ENCODE data around the gene TCF12. TPM values are rescaled to one million over a fixed set of nuclear protein-coding genes. Genes with fewer than 3 reads are reported as not detected.

The TCF12 gene
- total and polyA plus RNA-seq, 11 donors = 6.5 to 77.3 (median 43.5) TPM

GRCh38 chr15:57112178-57112577, 193.7 kb downstream of the TCF12 start:
- DNase-seq = no peak
- Histone ChIP-seq H3K4me3 (no peak overlapping the region), H3K27me3 (no peaks in the 10 kb centered on the region), H3K36me3 (no peaks in the 10 kb centered on the region), H3K9me3 (no peaks in the 10 kb centered on the region), H3K27ac (no peak overlapping the region), H3K4me1 (peaks cover 0 to 15% (median 3%) of the 10 kb centered on the region in 12 donors)
- 63 to 75% (median 67%) methylated on average over 2 of the region's 2 CpGs for WGBS, 4 donors
- peak in 3 of 4 donors; percentile 26 to 44 (median 31) for ATAC-seq
- intact Hi-C loops (cut with DNase I) = no loop called here
- TF ChIP-seq CTCF (IDR thresholded peaks at IDR 0.05) (no peak), POLR2A (IDR thresholded peaks at IDR 0.05) (no peak)

GRCh38 chr15:57114070-57114469, 195.6 kb downstream of the TCF12 start:
- H3K36me3 ChIP-seq = no peaks in the 10 kb centered on the region
- intact Hi-C loops (cut with DNase I) = no loop called here
- TF ChIP-seq POLR2A (IDR thresholded peaks at IDR 0.05) (no peak), CTCF (IDR thresholded peaks at IDR 0.05) (no peak)
- ATAC-seq (no peak), DNase-seq (peak in 1 of 5 donors; percentile 10)
- H3K9me3 ChIP-seq = no peaks in the 10 kb centered on the region
- H3K27ac ChIP-seq = no peak overlapping the region
- H3K27me3 ChIP-seq = no peaks in the 10 kb centered on the region
- peaks cover 0 to 28% (median 14%) of the 10 kb centered on the region in 12 donors for H3K4me1 ChIP-seq
- no peak overlapping the region for H3K4me3 ChIP-seq
- WGBS, 4 donors = 73 to 76% (median 75%) methylated on average over 3 of the region's 3 CpGs

GRCh38 chr15:57118013-57118799, 199.8 kb downstream of the TCF12 start:
- 41 to 54% (median 48%) methylated on average over 2 of the region's 2 CpGs for WGBS, 4 donors
- peak; percentile 87 to 98 (median 94) for ATAC-seq
- H3K9me3 ChIP-seq = no peaks in the 10 kb centered on the region
- no peaks in the 10 kb centered on the region for H3K27me3 ChIP-seq
- H3K4me3 ChIP-seq = no peak overlapping the region
- peak in 1 of 5 donors; percentile 37 for DNase-seq
- H3K36me3 ChIP-seq = no peaks in the 10 kb centered on the region
- peaks cover 0 to 41% (median 22%) of the 10 kb centered on the region in 12 donors for H3K4me1 ChIP-seq
- TF ChIP-seq CTCF (IDR thresholded peaks at IDR 0.05) = no peak
- TF ChIP-seq POLR2A (IDR thresholded peaks at IDR 0.05) = no peak
- peak overlapping the region in 5 of 12 donors; percentile 21 to 62 (median 43) for H3K27ac ChIP-seq
- intact Hi-C loops (cut with DNase I) = no loop called here

- no peaks in the 10 kb centered on the region for H3K27me3 ChIP-seq
- H3K9me3 ChIP-seq = no peaks in the 10 kb centered on the region
- DNase-seq (no peak), ATAC-seq (no peak)
- H3K4me1 ChIP-seq = peaks cover 0 to 39% (median 18%) of the 10 kb centered on the region in 12 donors
- WGBS, 4 donors = 43 to 55% (median 49%) methylated on average over 2 of the region's 2 CpGs
- H3K36me3 ChIP-seq = peaks cover 0 to 5% (median 0%) of the 10 kb centered on the region in 9 donors
- peak overlapping the region in 1 of 12 donors; percentile 47 for H3K27ac ChIP-seq
- intact Hi-C loops (cut with DNase I) = no loop called here
- TF ChIP-seq CTCF (IDR thresholded peaks at IDR 0.05) (no peak), POLR2A (IDR thresholded peaks at IDR 0.05) (no peak)
- no peak overlapping the region for H3K4me3 ChIP-seq
Observed at GRCh38 chr15:57122080-57122840, 203.8 kb downstream of the TCF12 start.
